IMR-90 (cell line): Measurements from ENCODE around the gene AZU1. TPM values are rescaled to one million over a fixed set of nuclear protein-coding genes. Genes with fewer than 3 reads are reported as not detected.

Experiments used
- ATAC-seq: fragments of 200-7000 bp; cut with Tn5 transposase; 2 replicates; pipeline ENCODE4 v1.9.1; 2020; ENCODE audit warnings: low read depth, mild to moderate bottlenecking, moderate library complexity
- BruUV-seq: library from RNA; stranded (reverse); fragments of 400-500 nt; replicated peaks from 2 replicates; lab custom pipeline; 2021; lab: Mats Ljungman, UMichigan
- CTCF ChIA-PET: fragments of 300-600 bp; formaldehyde crosslinking; extraction: SDS; loops from one replicate; lab custom pipeline; 2021; ENCODE audit warnings: antibody characterized with exemption; lab: Yijun Ruan, JAX
- POLR2A ChIA-PET: fragments of 300-600 bp; sonication (Branson Sonifier 250); formaldehyde crosslinking; loops from one replicate; lab custom pipeline; 2022; ENCODE audit warnings: antibody characterized with exemption; ENCODE audit not compliant: unreplicated experiment; lab: Charles Lee
- DNase-seq: peaks from one replicate; pipeline ENCODE4 v3.0.0; 2013
- H2AFZ ChIP-seq: replicated peaks from 2 replicates; pipeline ENCODE3; 2013; ENCODE audit warnings: low read length, mild to moderate bottlenecking; ENCODE audit not compliant: poor library complexity
- H2AK5ac ChIP-seq: 2 replicates; pipeline ENCODE4 v1.6.1; 2013; ENCODE audit warnings: low read depth, low read length, inconsistent platforms
- H2AK9ac ChIP-seq: replicated peaks from 2 replicates; pipeline ENCODE3; 2013; ENCODE audit warnings: mild to moderate bottlenecking, low read depth, low read length, moderate library complexity; ENCODE audit not compliant: poor library complexity
- H2BK120ac ChIP-seq: 2 replicates; pipeline ENCODE4 v1.6.1; 2013; ENCODE audit warnings: low read depth, low read length, inconsistent platforms
- H2BK15ac ChIP-seq: 3 replicates; pipeline ENCODE4 v1.6.1; 2013; ENCODE audit warnings: low read depth, low read length, inconsistent platforms
- H2BK20ac ChIP-seq: 2 replicates; pipeline ENCODE4 v1.6.1; 2013; ENCODE audit warnings: low read depth, mild to moderate bottlenecking, inconsistent platforms, low read length, moderate library complexity
- H2BK5ac ChIP-seq: 2 replicates; pipeline ENCODE4 v1.6.1; 2013; ENCODE audit warnings: mild to moderate bottlenecking, low read depth, low read length, inconsistent platforms; ENCODE audit not compliant: poor library complexity, severe bottlenecking
- H3K14ac ChIP-seq: replicated peaks from 2 replicates; pipeline ENCODE4 v1.6.1; 2013; ENCODE audit warnings: low read depth, low read length, inconsistent platforms
- H3K18ac ChIP-seq: 2 replicates; pipeline ENCODE4 v1.6.1; 2013; ENCODE audit warnings: low read depth, low read length, control low read depth
- H3K23ac ChIP-seq: 2 replicates; pipeline ENCODE4 v1.6.1; 2013; ENCODE audit warnings: low read depth, low read length, inconsistent platforms
- H3K27ac ChIP-seq: 2 replicates; pipeline ENCODE4 v1.5.1; 2013; ENCODE audit warnings: mild to moderate bottlenecking, control low read depth, low read length; ENCODE audit not compliant: insufficient read depth
- H3K27me3 ChIP-seq: 2 replicates; pipeline ENCODE4 v1.6.1; 2013; ENCODE audit warnings: low read length; ENCODE audit not compliant: control insufficient read depth, insufficient read depth
- H3K36me3 ChIP-seq: 2 replicates; pipeline ENCODE4 v1.6.1; 2013; ENCODE audit warnings: low read length, mixed read lengths; ENCODE audit not compliant: control insufficient read depth, insufficient read depth
- H3K4ac ChIP-seq: 2 replicates; pipeline ENCODE4 v1.6.1; 2013; ENCODE audit warnings: low read depth, low read length, inconsistent platforms
- H3K4me1 ChIP-seq: 2 replicates; pipeline ENCODE4 v1.6.1; 2013; ENCODE audit warnings: low read length, mixed read lengths; ENCODE audit not compliant: control insufficient read depth, insufficient read depth
- H3K4me2 ChIP-seq: 2 replicates; pipeline ENCODE4 v1.6.1; 2013; ENCODE audit warnings: low read depth, mild to moderate bottlenecking, control low read depth, low read length, moderate library complexity
- H3K4me3 ChIP-seq: 2 replicates; pipeline ENCODE4 v1.5.1; 2013; ENCODE audit warnings: low read depth, mild to moderate bottlenecking, control low read depth, low read length, moderate library complexity; ENCODE audit not compliant: insufficient read depth
- H3K56ac ChIP-seq: 2 replicates; pipeline ENCODE4 v1.6.1; 2013; ENCODE audit warnings: low read length, inconsistent platforms; ENCODE audit not compliant: insufficient read depth; ENCODE audit errors: extremely low read depth
- H3K79me1 ChIP-seq, 2 experiments: 2 replicates each; pipeline ENCODE4 v1.6.1; 2013; ENCODE audit warnings: low read length in 2 of 2, inconsistent platforms in 1 of 2, low read depth in 1 of 2
- H3K9ac ChIP-seq: 2 replicates; pipeline ENCODE4 v1.6.1; 2013; ENCODE audit warnings: low read depth, low read length, control low read depth
- H3K9me1 ChIP-seq: 2 replicates; pipeline ENCODE4 v1.6.1; 2013; ENCODE audit warnings: low read length, inconsistent platforms; ENCODE audit not compliant: insufficient read depth
- H3K9me3 ChIP-seq: 2 replicates; pipeline ENCODE4 v1.6.1; 2013; ENCODE audit warnings: low read length; ENCODE audit not compliant: control insufficient read depth, insufficient read depth
- H4K20me1 ChIP-seq: 2 replicates; pipeline ENCODE4 v1.6.1; 2013; ENCODE audit warnings: low read length, inconsistent platforms; ENCODE audit not compliant: insufficient read depth
- H4K5ac ChIP-seq: 2 replicates; pipeline ENCODE4 v1.6.1; 2013; ENCODE audit warnings: mild to moderate bottlenecking, low read depth, low read length, control low read depth
- H4K8ac ChIP-seq, 2 experiments: 2 replicates each; pipeline ENCODE4 v1.6.1; 2013; ENCODE audit warnings: low read depth in 2 of 2, low read length in 2 of 2, control low read depth in 1 of 2, inconsistent platforms in 1 of 2
- H4K91ac ChIP-seq: 2 replicates; pipeline ENCODE4 v1.6.1; 2013; ENCODE audit warnings: low read depth, low read length, inconsistent platforms; ENCODE audit not compliant: insufficient read depth
- RAD21 ChIP-seq: IDR thresholded peaks from 2 replicates; pipeline ENCODE4 v1.6.1; 2012; ENCODE audit warnings: low read length, improper control_type of control experiment
- WGBS, 2 experiments: methylation state at CpG; one replicate each; pipeline versions ENCODE4 v1.1.5 to v1.1.7; 2013; ENCODE audit warnings: missing lambda C conversion rate in 2 of 2; ENCODE audit not compliant: insufficient read length in 1 of 2; ENCODE audit errors: extremely low coverage in 2 of 2; 5-methylcytosine and 5-hydroxymethylcytosine counted together
- dilution Hi-C: fragments of 300-500 bp; cut with HindIII; formaldehyde crosslinking; loops from one replicate; pipeline ENCODE4 v1.14.3; 2018; ENCODE audit warnings: low sequenced_read_pairs; ENCODE audit not compliant: unreplicated experiment
- in situ Hi-C: fragments of 300-500 bp; cut with MboI; formaldehyde crosslinking; loops from 3 replicates; pipeline ENCODE4 v1.14.3; 2019; ENCODE audit warnings: low sequenced_read_pairs, inconsistent platforms, mixed read lengths
- intact Hi-C: fragments of 100-400 bp; cut with micrococcal nuclease; formaldehyde crosslinking; loops from 2 replicates; pipeline ENCODE4 v1.10.0; 2022
- polyA plus RNA-seq, 3 experiments: library from polyadenylated mRNA; depleted of rRNA; stranded (reverse); fragments of >200 nt; gene quantifications; 2 replicates each; pipeline ENCODE4 v1.2.3, GENCODE V29; 2012; ENCODE audit warnings: low replicate concordance in 1 of 3
- total RNA-seq: library from RNA; depleted of rRNA; stranded (reverse); fragments of >200 nt; gene quantifications from 2 replicates; pipeline ENCODE4 v1.2.3, GENCODE V29; 2012
- TF ChIP-seq, protein P1 (sequence below): conservative IDR thresholded peaks from 2 replicates; pipeline ENCODE4 v1.5.1; 2012; ENCODE audit warnings: mild to moderate bottlenecking, low read depth, low read length, improper control_type of control experiment

Gene AZU1
- total and polyA plus RNA-seq, 2 of the 4 experiments (the other 2 are of a cell fraction): 0.12 TPM; not detected in 1

DNA sequence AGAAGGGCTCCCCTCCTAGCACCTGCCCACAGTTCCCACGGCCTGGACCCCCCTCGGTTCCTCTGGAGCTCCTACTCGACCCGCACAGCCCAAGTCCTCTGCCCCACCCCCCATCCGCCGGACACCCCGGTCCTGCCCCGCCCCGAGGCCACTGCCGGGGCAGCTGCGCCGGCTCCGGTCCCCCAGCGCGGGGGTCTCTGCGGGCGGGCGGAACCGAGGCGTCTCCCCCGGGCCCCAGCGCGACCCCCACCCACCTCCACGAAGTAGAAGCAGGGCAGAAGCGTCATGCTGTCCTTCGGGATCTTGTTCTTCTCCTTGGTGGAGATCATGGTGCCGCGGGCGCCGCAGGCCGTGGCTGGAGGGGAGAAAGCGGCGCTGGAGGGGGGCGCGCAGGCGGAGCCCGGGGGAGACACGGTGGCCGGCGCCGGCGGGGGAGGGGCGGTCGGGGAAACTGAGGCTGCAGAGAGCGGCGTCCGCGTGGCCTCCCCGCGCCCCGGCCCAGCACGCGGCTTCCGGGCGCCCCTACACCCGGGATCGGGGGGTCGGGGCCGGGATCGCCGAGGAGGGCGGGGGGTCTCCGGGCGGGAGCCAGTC is 6.3 kb upstream of the AZU1 start:
- H2AFZ ChIP-seq: peak overlapping the region; percentile 79
- in situ Hi-C loops: no loop called here

More for the DNA sequence above, 6.3 kb upstream of the AZU1 start:
- Histone ChIP-seq H2BK20ac (no peak overlapping the region), H3K9ac (no peak overlapping the region), H4K91ac (no peak overlapping the region), H4K20me1 (no peaks in the 10 kb centered on the region), H2AK9ac (no peak overlapping the region), H3K27ac (no peak overlapping the region; the same call in 1 of the 2 replicates), H3K23ac (no peak overlapping the region), H4K8ac (no peak overlapping the region), H3K9me3 (no peaks in the 10 kb centered on the region), H2BK5ac (no peak overlapping the region), H3K4ac (no peak overlapping the region), H4K5ac (no peak overlapping the region), H2BK120ac (no peak overlapping the region), H3K36me3 (no peaks in the 10 kb centered on the region), H3K9me1 (no peaks in the 10 kb centered on the region), H3K79me1 (no peaks in the 10 kb centered on the region), H3K4me2 (peak overlapping the region; percentile 65; the same call in 1 of the 2 replicates), H3K4me3 (peak overlapping the region; percentile 54), H2BK15ac (no peak overlapping the region), H3K4me1 (peaks cover 3% of the 10 kb centered on the region; the same call in 1 of the 2 replicates), H3K14ac (no peak overlapping the region), H3K56ac (no peak overlapping the region), H3K27me3 (peaks cover 2% of the 10 kb centered on the region; the same call in 1 of the 2 replicates), H2AK5ac (no peak overlapping the region), H3K18ac (no peak overlapping the region)
- CTCF ChIA-PET: no interaction called here
- intact Hi-C loops: no loop called here
- dilution Hi-C loops: no loop called here
- POLR2A ChIA-PET: interaction anchor here (0.5 kb wide), 1 partner anchor 167 kb away, joined by 21 read pairs; no protein-coding TSS in a partner anchor
- ATAC-seq: peak; percentile 46
- TF ChIP-seq RAD21: no peak
- TF ChIP-seq, protein P1, sequence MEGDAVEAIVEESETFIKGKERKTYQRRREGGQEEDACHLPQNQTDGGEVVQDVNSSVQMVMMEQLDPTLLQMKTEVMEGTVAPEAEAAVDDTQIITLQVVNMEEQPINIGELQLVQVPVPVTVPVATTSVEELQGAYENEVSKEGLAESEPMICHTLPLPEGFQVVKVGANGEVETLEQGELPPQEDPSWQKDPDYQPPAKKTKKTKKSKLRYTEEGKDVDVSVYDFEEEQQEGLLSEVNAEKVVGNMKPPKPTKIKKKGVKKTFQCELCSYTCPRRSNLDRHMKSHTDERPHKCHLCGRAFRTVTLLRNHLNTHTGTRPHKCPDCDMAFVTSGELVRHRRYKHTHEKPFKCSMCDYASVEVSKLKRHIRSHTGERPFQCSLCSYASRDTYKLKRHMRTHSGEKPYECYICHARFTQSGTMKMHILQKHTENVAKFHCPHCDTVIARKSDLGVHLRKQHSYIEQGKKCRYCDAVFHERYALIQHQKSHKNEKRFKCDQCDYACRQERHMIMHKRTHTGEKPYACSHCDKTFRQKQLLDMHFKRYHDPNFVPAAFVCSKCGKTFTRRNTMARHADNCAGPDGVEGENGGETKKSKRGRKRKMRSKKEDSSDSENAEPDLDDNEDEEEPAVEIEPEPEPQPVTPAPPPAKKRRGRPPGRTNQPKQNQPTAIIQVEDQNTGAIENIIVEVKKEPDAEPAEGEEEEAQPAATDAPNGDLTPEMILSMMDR: no peak
- BruUV-seq: no TSS peak
- no CpG with 5 or more reads among the region's 64 CpGs for WGBS, 2 experiments
- no peak for DNase-seq
